HG03159 (cell line): ENCODE measurements around the gene PIP4K2C.

ENCODE experiments used
- ATAC-seq: cut with Tn5 transposase; IDR thresholded peaks from one replicate; pipeline ENCODE4 v1.9.1; 2021; ENCODE audit warnings: mild to moderate bottlenecking, moderate library complexity; ENCODE audit not compliant: unreplicated experiment

Gene PIP4K2C

DNA sequence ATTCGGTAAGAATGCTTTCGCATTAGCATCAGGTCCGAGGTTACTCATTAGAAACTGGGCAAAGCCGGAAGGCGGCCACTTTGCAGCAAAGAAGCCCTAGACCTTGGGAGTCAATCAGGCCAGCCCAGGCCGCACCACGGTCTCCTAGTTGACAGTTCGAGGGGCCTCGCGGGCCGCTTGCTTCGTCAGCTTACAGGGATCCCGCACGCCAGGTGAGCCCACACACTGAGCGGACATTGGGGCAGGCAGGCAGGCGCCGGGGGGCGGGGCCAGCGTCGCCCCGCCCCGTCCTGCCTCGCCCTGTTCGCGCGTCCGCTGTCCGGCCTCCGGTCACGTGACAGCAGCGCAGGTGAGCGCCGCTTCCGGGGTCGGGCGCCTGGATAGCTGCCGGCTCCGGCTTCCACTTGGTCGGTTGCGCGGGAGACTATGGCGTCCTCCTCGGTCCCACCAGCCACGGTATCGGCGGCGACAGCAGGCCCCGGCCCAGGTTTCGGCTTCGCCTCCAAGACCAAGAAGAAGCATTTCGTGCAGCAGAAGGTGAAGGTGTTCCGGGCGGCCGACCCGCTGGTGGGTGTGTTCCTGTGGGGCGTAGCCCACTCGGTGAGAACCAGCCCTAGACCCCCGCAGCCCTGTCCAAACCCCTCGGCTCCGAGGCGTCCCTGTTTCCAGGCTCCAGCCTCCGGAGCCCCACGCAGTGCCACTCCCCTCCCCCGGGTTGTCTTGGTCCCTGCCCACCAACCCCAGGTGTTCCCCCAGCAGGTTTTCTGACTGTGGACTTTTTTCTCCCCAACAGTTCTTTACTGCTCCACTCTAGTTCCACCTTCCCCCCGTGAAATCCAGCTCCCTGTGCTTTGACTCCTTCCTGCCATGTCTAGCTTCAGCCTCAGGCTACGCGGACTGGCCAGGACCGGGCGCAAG lies at the start of gene PIP4K2C:
TSS of gene PIP4K2C (plus strand) at position 329 of the 918 bp plus-strand sequence. CDS start at position 427, 98 bp downstream.
- peak; percentile 93 for ATAC-seq

DNA sequence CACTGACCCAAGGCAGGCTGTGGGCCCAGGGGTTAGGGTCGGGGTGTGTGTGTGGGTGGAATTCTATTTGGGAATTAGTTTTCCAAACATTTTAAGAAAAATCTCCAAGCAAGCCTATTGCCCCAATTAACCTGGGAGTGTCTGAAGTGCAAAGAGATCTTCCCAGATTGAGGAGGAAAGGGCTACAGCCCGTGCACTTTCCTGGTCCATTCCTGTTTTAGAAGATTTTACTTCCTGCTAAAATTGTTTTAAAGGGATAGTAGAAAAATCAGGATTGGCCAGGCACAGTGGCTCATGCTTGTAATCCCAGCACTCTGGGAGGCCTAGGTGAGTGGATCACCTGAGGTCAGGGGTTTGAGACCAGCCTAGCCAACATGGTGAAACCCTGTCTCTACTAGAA lies 49.3 kb upstream of the PIP4K2C start:
- ATAC-seq = no peak

DNA sequence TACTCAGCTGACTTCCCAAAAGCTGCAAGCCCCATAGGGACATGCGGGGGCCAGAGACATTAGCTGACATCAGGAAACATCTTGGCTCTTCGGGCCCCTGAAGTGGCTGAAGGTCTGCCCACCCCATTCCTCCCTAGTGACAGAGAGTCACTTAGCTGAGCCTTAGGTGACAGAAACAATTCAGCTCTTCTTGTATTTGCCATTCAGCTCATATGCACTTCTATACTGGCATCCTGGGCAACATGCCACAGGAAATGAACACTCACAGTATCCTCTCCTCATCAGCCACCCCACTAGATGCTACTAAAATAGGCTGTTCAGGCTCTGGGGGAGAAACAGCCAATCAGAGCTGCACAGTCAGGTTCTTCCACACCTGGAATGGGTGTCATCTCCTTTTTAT lies 47.4 kb upstream of the PIP4K2C start:
- no peak for ATAC-seq

GRCh38 chr12:57545809-57546437 lies 45.1 kb upstream of the PIP4K2C start:
- no peak for ATAC-seq

- ATAC-seq = peak; percentile 99
Measured at GRCh38 chr12:57546438-57547287, 44.3 kb upstream of the PIP4K2C start, which contains the start of gene DCTN2. TSS of gene DCTN2 (minus strand) at chr12:57547192. CDS start at chr12:57547063, 129 bp downstream.

DNA sequence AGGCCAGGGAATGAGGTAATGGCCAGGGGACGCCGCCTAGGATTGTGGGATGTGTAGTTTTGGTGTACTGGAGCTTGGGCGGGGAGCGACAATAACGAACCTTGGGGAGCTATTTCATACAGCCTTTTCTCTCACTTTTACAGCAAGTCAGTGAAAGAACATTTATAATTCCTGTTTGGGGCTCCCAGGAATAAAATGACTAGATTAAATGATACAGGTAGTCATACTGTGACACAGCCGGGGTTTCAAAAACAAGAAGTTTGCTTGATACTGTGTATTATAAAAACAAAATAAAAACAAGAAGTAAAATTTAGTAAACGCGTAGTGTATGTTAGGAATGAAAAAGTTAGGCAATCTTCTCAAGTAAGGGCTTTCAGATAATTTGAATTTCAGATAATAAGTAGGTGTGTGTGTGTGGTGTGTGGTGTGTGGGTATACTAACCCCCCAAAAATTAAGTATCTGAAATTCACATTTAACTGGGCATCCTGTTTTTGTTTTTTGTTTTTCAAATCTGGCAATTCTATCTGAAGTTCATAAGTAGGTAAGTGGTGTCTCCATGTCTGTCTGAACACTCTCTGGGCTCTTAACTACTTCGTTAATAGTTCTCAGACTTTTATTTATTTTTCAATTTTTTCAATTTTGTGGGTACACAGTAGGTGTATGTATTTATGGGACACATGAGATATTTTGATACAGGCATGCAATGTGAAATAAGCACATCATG lies 43.5 kb upstream of the PIP4K2C start:
- ATAC-seq = no peak

GRCh38 chr12:57548013-57548315 lies 43.0 kb upstream of the PIP4K2C start:
- ATAC-seq = no peak

DNA sequence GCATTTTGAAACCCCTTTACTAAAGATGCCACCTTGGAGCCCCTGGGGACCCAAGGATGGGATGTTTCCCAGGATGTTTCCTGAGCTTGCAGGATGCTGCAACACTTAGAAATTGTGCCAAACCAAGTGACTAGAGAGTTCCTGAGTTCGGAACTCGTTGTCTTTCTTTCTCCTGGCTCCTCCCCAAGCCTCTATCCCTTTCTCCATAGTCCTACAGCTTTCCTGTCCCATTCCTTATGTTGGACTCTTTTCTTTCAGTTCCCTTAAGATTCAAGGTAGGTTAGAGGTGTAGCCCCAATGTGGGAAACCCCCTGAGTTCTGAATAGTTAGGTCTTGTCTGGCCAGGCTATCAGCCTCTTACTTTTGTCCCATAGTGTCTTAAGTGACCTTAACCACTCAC lies 42.5 kb upstream of the PIP4K2C start:
- no peak for ATAC-seq

GRCh38 chr12:57549203-57549908 lies 41.6 kb upstream of the PIP4K2C start:
- no peak for ATAC-seq

DNA sequence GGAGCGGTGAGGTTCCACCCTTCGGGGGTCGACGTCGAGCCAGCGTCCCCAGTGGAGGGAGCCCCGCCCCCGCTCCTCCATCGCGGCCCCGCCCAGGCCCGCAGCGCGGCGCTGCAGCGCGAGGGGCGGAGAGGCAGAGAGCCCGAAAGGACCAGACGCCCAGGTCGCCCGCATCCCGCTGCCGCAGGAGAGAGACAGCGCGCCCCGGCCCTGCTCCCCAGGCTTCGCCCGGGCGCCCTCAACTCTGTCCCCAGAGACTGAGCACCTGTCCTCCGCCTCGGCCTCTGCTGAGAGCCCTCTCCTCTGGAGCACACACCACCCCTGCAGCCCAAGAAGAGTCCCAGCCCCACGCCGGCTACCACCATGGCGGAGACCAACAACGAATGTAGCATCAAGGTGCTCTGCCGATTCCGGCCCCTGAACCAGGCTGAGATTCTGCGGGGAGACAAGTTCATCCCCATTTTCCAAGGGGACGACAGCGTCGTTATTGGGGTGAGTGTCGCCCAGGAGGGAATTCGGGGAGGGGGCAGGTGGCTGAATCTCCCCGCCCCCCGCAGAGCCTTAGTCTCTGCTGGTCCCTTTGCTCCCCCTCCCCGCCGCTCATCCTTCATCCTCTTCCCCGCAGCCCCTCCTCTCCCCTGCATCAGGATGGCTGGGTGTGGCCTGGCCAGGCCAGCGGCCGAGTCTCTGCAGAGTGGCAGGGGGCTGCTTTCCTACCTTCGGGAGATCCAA lies 40.9 kb upstream of the PIP4K2C start, which contains the start of gene KIF5A:
TSS of gene KIF5A (plus strand) at position 136 of the 732 bp plus-strand sequence. CDS start at position 364, 228 bp downstream.
- no peak for ATAC-seq

GRCh38 chr12:57550641-57551549 lies 40.1 kb upstream of the PIP4K2C start:
- ATAC-seq = no peak

- ATAC-seq = no peak
Measured at GRCh38 chr12:57551637-57552305, 39.2 kb upstream of the PIP4K2C start.

DNA sequence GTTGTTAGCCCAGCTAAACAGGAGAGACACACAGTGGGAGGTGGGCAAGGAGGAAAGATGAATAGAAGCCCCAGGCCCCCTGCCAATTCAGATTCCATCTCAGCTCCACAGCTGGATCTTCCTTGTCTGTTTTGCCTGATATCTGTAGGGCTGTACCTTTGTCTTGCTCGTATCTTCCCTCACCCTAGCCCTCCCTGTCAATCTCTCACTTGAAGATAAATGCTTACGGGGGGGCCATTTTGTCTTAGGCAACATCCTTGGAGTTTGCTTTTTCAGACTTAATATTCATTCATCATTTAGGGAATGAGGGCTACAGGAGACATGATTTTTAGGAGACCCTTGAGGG lies 38.7 kb upstream of the PIP4K2C start:
- ATAC-seq = no peak

GRCh38 chr12:57552835-57553313 lies 38.1 kb upstream of the PIP4K2C start:
- ATAC-seq = no peak

- no peak for ATAC-seq
Measured at GRCh38 chr12:57553343-57554202, 37.4 kb upstream of the PIP4K2C start.

DNA sequence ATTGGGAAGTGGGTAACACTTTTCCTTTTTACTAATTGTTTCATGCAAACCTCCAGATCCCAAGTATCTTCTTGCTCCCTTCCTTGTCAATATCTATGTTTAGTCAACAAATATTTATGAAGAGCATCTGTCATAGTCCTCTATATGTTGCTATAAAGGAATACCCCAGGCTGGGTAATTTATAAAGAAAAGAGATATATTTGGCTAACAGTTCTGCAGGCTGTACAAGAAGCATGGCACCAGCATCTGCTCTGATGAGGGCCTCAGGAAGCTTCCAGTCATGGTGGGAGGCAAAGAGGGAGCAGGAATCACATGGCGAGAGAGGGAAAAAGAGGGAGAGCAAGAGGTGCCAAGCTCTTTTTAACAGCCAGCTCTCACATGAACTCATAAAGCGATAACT lies 36.5 kb upstream of the PIP4K2C start:
- ATAC-seq = no peak

GRCh38 chr12:57554897-57555296 lies 36.1 kb upstream of the PIP4K2C start:
- no peak for ATAC-seq
